ENCODE measurements around the gene CD248.
"Not testable (repeated sequence)": the region's sequence is repeated elsewhere in the genome, so short reads cannot be mapped to it uniquely, and the experiment has no call there.

Gene CD248

GRCh38 chr11:66314186-66314501, 2.7 kb downstream of the CD248 start:
- no peak for DNase-seq (ENCODE audit: low spot score)
- no peak for FAIRE-seq

- no peak for DNase-seq (ENCODE audit: low spot score)
- FAIRE-seq: no peak
Observed at GRCh38 chr11:66313321-66314185, 3.3 kb downstream of the CD248 start.

GRCh38 chr11:66312549-66313320, 4.1 kb downstream of the CD248 start:
- FAIRE-seq (no peak), DNase-seq (ENCODE audit: low spot score) (peak; percentile 95)

GRCh38 chr11:66311965-66312548, 4.8 kb downstream of the CD248 start:
- peak; percentile 85 for DNase-seq (ENCODE audit: low spot score)
- FAIRE-seq: peak; percentile 48

GRCh38 chr11:66311470-66311964, 5.3 kb downstream of the CD248 start:
- FAIRE-seq: no peak
- DNase-seq (ENCODE audit: low spot score): no peak

GRCh38 chr11:66310803-66311440, 5.9 kb downstream of the CD248 start:
- not testable (repeated sequence) for FAIRE-seq; DNase-seq (ENCODE audit: low spot score)

- FAIRE-seq: no peak
- DNase-seq (ENCODE audit: low spot score): no peak
Observed at GRCh38 chr11:66310324-66310723, 6.5 kb downstream of the CD248 start.

GRCh38 chr11:66309475-66309874, 7.4 kb downstream of the CD248 start:
- DNase-seq (ENCODE audit: low spot score) (no peak), FAIRE-seq (no peak)

- no peak for FAIRE-seq
- no peak for DNase-seq (ENCODE audit: low spot score)
Observed at GRCh38 chr11:66302656-66303055, 14.2 kb downstream of the CD248 start.

GRCh38 chr11:66299186-66299585, 17.7 kb downstream of the CD248 start:
- no peak for DNase-seq (ENCODE audit: low spot score)
- FAIRE-seq: no peak

GRCh38 chr11:66297610-66298009, 19.2 kb downstream of the CD248 start:
- DNase-seq (ENCODE audit: low spot score) (no peak), FAIRE-seq (no peak)

GRCh38 chr11:66294626-66295620, 21.9 kb downstream of the CD248 start:
- no peak for DNase-seq (ENCODE audit: low spot score)
- FAIRE-seq: no peak

GRCh38 chr11:66293777-66294625, 22.8 kb downstream of the CD248 start:
- no peak for FAIRE-seq

GRCh38 chr11:66293352-66293751, 23.5 kb downstream of the CD248 start:
- FAIRE-seq: no peak
- DNase-seq (ENCODE audit: low spot score): no peak

More at GRCh38 chr11:66293777-66294625, 22.8 kb downstream of the CD248 start:
- no peak for DNase-seq (ENCODE audit: low spot score)

GRCh38 chr11:66292543-66293332, 24.1 kb downstream of the CD248 start:
- DNase-seq (ENCODE audit: low spot score) (no peak), FAIRE-seq (peak; percentile 79)

- FAIRE-seq (no peak), DNase-seq (ENCODE audit: low spot score) (peak; percentile 48)
Observed at GRCh38 chr11:66291706-66292542, 24.9 kb downstream of the CD248 start, which contains the start of gene TMEM151A. TMEM151A (plus strand) TSS chr11:66291894; CDS start chr11:66292014, 120 bp downstream.

- FAIRE-seq: no peak
- no peak for DNase-seq (ENCODE audit: low spot score)
Observed at GRCh38 chr11:66291303-66291705, 25.5 kb downstream of the CD248 start.

- no peak for FAIRE-seq
- DNase-seq (ENCODE audit: low spot score): no peak
Observed at GRCh38 chr11:66290330-66290621, 26.6 kb downstream of the CD248 start.
